B cell (primary cell): ENCODE data around the gene DHRS7. TPM values are rescaled to one million over a fixed set of nuclear protein-coding genes. Genes with fewer than 3 reads are reported as not detected.

Experiments
- ATAC-seq: fragments of 200-7000 bp; cut with Tn5 transposase; one replicate; pipeline ENCODE4 v1.10.0; 2021; ENCODE audit warnings: low read depth, mild to moderate bottlenecking, moderate number of reproducible peaks, moderate library complexity
- CTCF ChIA-PET: fragments of 350-600 bp; sonication (Branson Sonifier 250); formaldehyde crosslinking; loops from one replicate; lab custom pipeline; 2021; ENCODE audit warnings: antibody characterized with exemption, inconsistent platforms; lab: Charles Lee
- POLR2A ChIA-PET: fragments of 350-600 bp; sonication (Branson Sonifier 250); formaldehyde crosslinking; loops from one replicate; lab custom pipeline; 2021; ENCODE audit warnings: antibody characterized with exemption; lab: Charles Lee
- DNase-seq: peaks from one replicate; pipeline ENCODE4 v3.0.0; 2013
- H2AFZ ChIP-seq: 2 replicates; pipeline ENCODE4 v1.6.1; 2012; ENCODE audit warnings: mild to moderate bottlenecking, low read depth, low read length; ENCODE audit not compliant: insufficient read depth, poor library complexity, severe bottlenecking
- H3K27ac ChIP-seq, 2 donors: 1 replicate in 1 of 2; 2 replicates in 1 of 2; pipeline ENCODE4 v1.5.1; 2012 to 2013; ENCODE audit warnings: low read length in 2 of 2, mild to moderate bottlenecking in 2 of 2, moderate library complexity in 1 of 2
- H3K27me3 ChIP-seq, 4 experiments: fragments of 200-600 bp in 1 of 4; sonication (generic) in 1 of 4; replicated peaks in 1 of 4; 1 replicate in 2 of 4; 2 replicates in 2 of 4; pipeline versions ENCODE4 v1.6.1 to v1.7.0; 2013 to 2016; ENCODE audit warnings: low read length in 3 of 4, mild to moderate bottlenecking in 2 of 4, mixed read lengths in 1 of 4, moderate library complexity in 1 of 4; ENCODE audit not compliant: insufficient read depth in 4 of 4, control insufficient read depth in 3 of 4; ENCODE audit errors: control extremely low read depth in 1 of 4
- H3K36me3 ChIP-seq, 2 experiments: replicated peaks in 1 of 2; 1 replicate in 1 of 2; 2 replicates in 1 of 2; pipeline versions ENCODE4 v1.6.1 to v1.7.1; 2013; ENCODE audit warnings: low read length in 1 of 2; ENCODE audit not compliant: insufficient read depth in 2 of 2, control insufficient read depth in 1 of 2; ENCODE audit errors: control extremely low read depth in 1 of 2, extremely low read depth in 1 of 2
- H3K4me1 ChIP-seq, 2 donors: fragments of 200-600 bp in 1 of 2; sonication (generic) in 1 of 2; 1 replicate in 1 of 2; 2 replicates in 1 of 2; pipeline versions ENCODE4 v1.5.1 to v1.6.1; 2013 to 2017; ENCODE audit warnings: low read length in 2 of 2; ENCODE audit not compliant: control insufficient read depth in 2 of 2, insufficient read depth in 2 of 2
- H3K4me2 ChIP-seq: replicated peaks from 2 replicates; pipeline ENCODE3; 2012; ENCODE audit warnings: mild to moderate bottlenecking, low read depth, low read length; ENCODE audit not compliant: poor library complexity, severe bottlenecking
- H3K4me3 ChIP-seq, 5 experiments: fragments of 200-600 bp in 1 of 5; sonication (generic) in 1 of 5; 1 replicate in 3 of 5; 2 replicates in 2 of 5; pipeline versions ENCODE4 v1.5.1 to v1.7.0; 2011 to 2016; ENCODE audit warnings: low read length in 4 of 5, mild to moderate bottlenecking in 4 of 5, low read depth in 2 of 5, control low read depth in 1 of 5, moderate library complexity in 1 of 5; ENCODE audit not compliant: insufficient read depth in 1 of 5; ENCODE audit errors: control extremely low read depth in 1 of 5, extremely low read depth in 1 of 5
- H3K79me2 ChIP-seq: fragments of 200-600 bp; sonication (generic); one replicate; pipeline ENCODE4 v1.6.0; 2016; ENCODE audit warnings: low read length; ENCODE audit not compliant: control insufficient read depth, insufficient read depth
- H3K9ac ChIP-seq: fragments of 200-600 bp; sonication (generic); 2 replicates; pipeline ENCODE4 v1.6.1; 2017; ENCODE audit warnings: mild to moderate bottlenecking, low read length, moderate library complexity
- H3K9me3 ChIP-seq, 3 donors: one replicate each; pipeline versions ENCODE4 v1.6.1 to v1.7.1; 2013; ENCODE audit warnings: low read length in 2 of 3; ENCODE audit not compliant: control insufficient read depth in 2 of 3, insufficient read depth in 1 of 3; ENCODE audit errors: control extremely low read depth in 1 of 3
- H4K20me1 ChIP-seq: 2 replicates; pipeline ENCODE4 v1.6.0; 2012; ENCODE audit warnings: mild to moderate bottlenecking, low read length; ENCODE audit not compliant: insufficient read depth, control insufficient read depth, poor library complexity, severe bottlenecking
- H3K27ac Mint-ChIP-seq: one replicate; pipeline ENCODE4 v1.8.0; 2021; ENCODE audit warnings: mixed read lengths
- H3K27me3 Mint-ChIP-seq: one replicate; pipeline ENCODE4 v1.8.0; 2021; ENCODE audit warnings: mixed read lengths
- H3K4me1 Mint-ChIP-seq: one replicate; pipeline ENCODE4 v1.8.0; 2021; ENCODE audit warnings: mixed read lengths
- H3K4me3 Mint-ChIP-seq: one replicate; pipeline ENCODE4 v1.8.0; 2021; ENCODE audit warnings: mixed read lengths
- H3K9me3 Mint-ChIP-seq: one replicate; pipeline ENCODE4 v1.8.0; 2022; ENCODE audit warnings: mixed read lengths; ENCODE audit not compliant: insufficient read depth
- EZH2 ChIP-seq: IDR thresholded peaks from 2 replicates; pipeline ENCODE4 v1.6.1; 2012; ENCODE audit warnings: borderline replicate concordance, low read depth, mild to moderate bottlenecking, moderate library complexity, low read length; ENCODE audit not compliant: insufficient read depth, poor library complexity, severe bottlenecking
- WGBS: methylation state at CpG from one replicate; pipeline ENCODE4 v1.1.5; 2013; ENCODE audit warnings: missing lambda C conversion rate; ENCODE audit not compliant: insufficient coverage; 5-methylcytosine and 5-hydroxymethylcytosine counted together
- intact Hi-C: fragments of 100-400 bp; cut with micrococcal nuclease; formaldehyde crosslinking; loops from one replicate; pipeline ENCODE4 v1.10.0; 2022
- polyA plus RNA-seq: library from polyadenylated mRNA; depleted of rRNA; stranded (reverse); fragments of >200 nt; gene quantifications from 2 replicates; pipeline ENCODE4 v1.2.3, GENCODE V29; 2012
- total RNA-seq, 2 donors: library from RNA; stranded (reverse); fragments of 120-200 nt in 1 of 2; gene quantifications; 1 replicate in 1 of 2; 2 replicates in 1 of 2; pipeline versions ENCODE4 v1.2.3 to v1.2.4, GENCODE V29; 2013 to 2022
- TF ChIP-seq, protein P1 (sequence below): fragments of 200-600 bp; IDR thresholded peaks from one replicate; pipeline ENCODE4 v1.8.0; 2022; ENCODE audit warnings: antibody characterized with exemption, mild to moderate bottlenecking

Gene DHRS7
- total and polyA plus RNA-seq, 2 donors (not counting 1 experiment from before 2014, with no cell fraction given), result 25.0 to 47.5 TPM

DNA sequence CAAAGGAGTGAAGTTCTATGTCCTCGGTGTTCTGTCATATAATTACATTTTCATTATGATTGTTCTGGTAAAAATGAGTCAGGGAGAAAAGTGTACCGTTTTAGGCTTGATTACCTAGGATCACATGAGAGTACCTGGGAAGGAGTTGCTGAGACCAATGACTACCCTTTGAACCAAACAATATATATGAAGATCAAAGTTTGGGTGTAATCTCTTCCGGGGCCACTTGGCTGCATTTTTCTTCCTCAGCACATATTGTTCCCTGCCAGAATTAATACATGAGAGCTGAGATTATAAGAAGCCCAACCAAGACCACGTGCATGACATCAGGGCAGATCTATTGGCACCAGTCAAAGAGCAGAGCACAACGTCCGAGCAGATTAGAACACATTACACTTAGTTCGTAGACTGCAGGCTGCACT lies 41.1 kb upstream of the DHRS7 start:
- DNase-seq, result no peak
- Mint-ChIP-seq H3K27me3 (peaks cover 25% of the 10 kb centered on the region), H3K9me3 (peaks cover 1% of the 10 kb centered on the region), H3K27ac (no peak overlapping the region), H3K4me3 (no peak overlapping the region), H3K4me1 (peaks cover 18% of the 10 kb centered on the region)
- Histone ChIP-seq H3K79me2 (no peaks in the 10 kb centered on the region), H3K9me3 (no peaks in the 10 kb centered on the region), H3K4me1 (peaks cover 0 to 8% of the 10 kb centered on the region in 2 donors), H3K9ac (no peak overlapping the region), H3K36me3 (no peaks in the 10 kb centered on the region), H3K27ac (no peak overlapping the region), H3K27me3 (peaks cover 0 to 3% (median 0%) of the 10 kb centered on the region in 4 experiments), H2AFZ (no peak overlapping the region), H4K20me1 (no peaks in the 10 kb centered on the region), H3K4me3 (no peak overlapping the region), H3K4me2 (no peak overlapping the region)
- 83% methylated on average over 2 of the region's 7 CpGs for WGBS
- intact Hi-C loops, result no loop called here
- TF ChIP-seq, protein P1, sequence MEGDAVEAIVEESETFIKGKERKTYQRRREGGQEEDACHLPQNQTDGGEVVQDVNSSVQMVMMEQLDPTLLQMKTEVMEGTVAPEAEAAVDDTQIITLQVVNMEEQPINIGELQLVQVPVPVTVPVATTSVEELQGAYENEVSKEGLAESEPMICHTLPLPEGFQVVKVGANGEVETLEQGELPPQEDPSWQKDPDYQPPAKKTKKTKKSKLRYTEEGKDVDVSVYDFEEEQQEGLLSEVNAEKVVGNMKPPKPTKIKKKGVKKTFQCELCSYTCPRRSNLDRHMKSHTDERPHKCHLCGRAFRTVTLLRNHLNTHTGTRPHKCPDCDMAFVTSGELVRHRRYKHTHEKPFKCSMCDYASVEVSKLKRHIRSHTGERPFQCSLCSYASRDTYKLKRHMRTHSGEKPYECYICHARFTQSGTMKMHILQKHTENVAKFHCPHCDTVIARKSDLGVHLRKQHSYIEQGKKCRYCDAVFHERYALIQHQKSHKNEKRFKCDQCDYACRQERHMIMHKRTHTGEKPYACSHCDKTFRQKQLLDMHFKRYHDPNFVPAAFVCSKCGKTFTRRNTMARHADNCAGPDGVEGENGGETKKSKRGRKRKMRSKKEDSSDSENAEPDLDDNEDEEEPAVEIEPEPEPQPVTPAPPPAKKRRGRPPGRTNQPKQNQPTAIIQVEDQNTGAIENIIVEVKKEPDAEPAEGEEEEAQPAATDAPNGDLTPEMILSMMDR, result no peak
- no peak for TF ChIP-seq EZH2
- CTCF ChIA-PET, result no interaction called here
- ATAC-seq, result no peak
- POLR2A ChIA-PET, result no interaction called here

DNA sequence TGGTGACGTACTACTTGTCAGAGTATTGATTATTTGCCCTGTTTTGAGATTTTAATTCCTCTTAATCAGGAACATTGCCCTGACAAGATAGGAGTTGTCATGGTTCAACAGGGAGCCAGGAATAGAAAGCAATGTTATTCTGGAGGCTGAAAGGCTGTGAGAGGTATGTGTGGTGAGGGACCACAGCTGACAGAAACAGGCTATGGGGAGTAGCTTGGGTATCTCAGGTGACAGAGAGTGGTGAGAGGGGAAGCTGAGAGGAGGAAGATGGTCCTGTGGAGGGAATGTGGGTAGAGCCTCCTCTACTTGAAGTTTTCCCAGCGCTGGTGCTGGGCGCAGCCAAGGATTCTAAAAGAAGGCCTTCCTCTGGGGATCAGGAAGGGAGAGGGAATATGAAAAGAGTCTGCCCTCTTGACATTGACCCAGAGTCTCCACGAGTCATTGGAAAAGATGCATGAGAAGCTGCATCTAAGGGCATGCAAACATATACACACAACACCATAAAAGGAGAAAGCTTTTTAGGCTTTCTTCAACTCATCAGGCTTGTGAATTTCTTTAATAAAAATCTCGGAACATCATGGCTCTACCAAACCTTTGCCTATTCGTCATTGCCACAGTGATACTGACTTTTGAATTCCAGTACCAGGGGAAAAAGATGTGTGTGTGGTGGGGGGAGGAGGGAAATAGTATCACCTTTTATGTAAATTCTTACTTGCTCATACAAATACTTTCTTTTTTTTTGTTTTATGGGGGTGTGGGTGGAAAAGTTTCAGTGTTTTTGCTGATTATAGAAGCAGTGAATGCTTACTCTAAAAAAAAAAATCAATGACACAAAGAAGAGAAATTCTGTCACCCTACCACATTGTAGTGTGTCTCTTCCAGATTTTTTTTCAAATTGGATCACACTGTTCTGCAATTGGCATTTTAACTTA lies 39.9 kb upstream of the DHRS7 start:
- no peaks in the 10 kb centered on the region for H3K79me2 ChIP-seq
- peaks cover 0 to 3% (median under 1%) of the 10 kb centered on the region in 3 donors for H3K9me3 ChIP-seq
- ChIA-PET POLR2A (no interaction called here), CTCF (interaction anchor here (0.9 kb wide), 1 partner anchor 21 kb away, joined by 3 read pairs; no protein-coding TSS in a partner anchor)
- TF ChIP-seq EZH2, result no peak
- TF ChIP-seq, protein P1, result no peak
- no peaks in the 10 kb centered on the region for H3K9me3 Mint-ChIP-seq
- H3K4me3 ChIP-seq, result no peak overlapping the region
- no peak overlapping the region for H3K9ac ChIP-seq
- peaks cover 25% of the 10 kb centered on the region for H3K27me3 Mint-ChIP-seq
- no peak overlapping the region for H3K4me2 ChIP-seq
- intact Hi-C loops, result no loop called here
- DNase-seq (no peak), ATAC-seq (no peak)
- peaks cover 0 to 8% of the 10 kb centered on the region in 2 donors for H3K4me1 ChIP-seq
- no peak overlapping the region for H2AFZ ChIP-seq
- H3K36me3 ChIP-seq, result no peaks in the 10 kb centered on the region
- no peak overlapping the region for H3K4me3 Mint-ChIP-seq
- H3K27ac ChIP-seq, result no peak overlapping the region
- peaks cover 0 to 3% (median 0%) of the 10 kb centered on the region in 4 experiments for H3K27me3 ChIP-seq
- WGBS, result 92% methylated on average over 2 of the region's 6 CpGs
- no peaks in the 10 kb centered on the region for H4K20me1 ChIP-seq
- peaks cover 18% of the 10 kb centered on the region for H3K4me1 Mint-ChIP-seq
- no peak overlapping the region for H3K27ac Mint-ChIP-seq
